ENCODE data around the gene OPCML.

DNA sequence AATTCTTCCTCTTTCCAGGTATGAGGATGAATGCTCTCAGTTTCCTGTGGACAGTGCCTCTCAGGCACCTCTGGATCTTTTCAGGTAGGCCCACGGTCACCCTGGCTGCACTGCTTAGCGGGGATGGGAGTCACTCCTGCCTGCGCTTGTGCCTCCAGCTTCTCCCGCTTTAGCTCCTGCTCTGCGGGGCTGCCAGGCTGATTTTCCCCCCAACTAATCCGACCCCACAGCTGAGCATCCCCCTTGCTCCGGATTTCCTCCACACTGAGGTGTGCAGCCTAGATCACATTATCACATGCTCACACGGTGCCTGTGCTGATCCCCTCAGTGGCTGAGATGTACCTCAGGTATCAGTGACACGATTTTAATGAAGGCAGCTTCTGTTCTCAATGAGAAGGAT is 879.1 kb downstream of the OPCML start:
- TF ChIP-seq POLR2A (IDR thresholded peaks at IDR 0.05) = no peak
- TF ChIP-seq, protein P1, sequence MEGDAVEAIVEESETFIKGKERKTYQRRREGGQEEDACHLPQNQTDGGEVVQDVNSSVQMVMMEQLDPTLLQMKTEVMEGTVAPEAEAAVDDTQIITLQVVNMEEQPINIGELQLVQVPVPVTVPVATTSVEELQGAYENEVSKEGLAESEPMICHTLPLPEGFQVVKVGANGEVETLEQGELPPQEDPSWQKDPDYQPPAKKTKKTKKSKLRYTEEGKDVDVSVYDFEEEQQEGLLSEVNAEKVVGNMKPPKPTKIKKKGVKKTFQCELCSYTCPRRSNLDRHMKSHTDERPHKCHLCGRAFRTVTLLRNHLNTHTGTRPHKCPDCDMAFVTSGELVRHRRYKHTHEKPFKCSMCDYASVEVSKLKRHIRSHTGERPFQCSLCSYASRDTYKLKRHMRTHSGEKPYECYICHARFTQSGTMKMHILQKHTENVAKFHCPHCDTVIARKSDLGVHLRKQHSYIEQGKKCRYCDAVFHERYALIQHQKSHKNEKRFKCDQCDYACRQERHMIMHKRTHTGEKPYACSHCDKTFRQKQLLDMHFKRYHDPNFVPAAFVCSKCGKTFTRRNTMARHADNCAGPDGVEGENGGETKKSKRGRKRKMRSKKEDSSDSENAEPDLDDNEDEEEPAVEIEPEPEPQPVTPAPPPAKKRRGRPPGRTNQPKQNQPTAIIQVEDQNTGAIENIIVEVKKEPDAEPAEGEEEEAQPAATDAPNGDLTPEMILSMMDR (IDR thresholded peaks at IDR 0.05) = no peak

Data from lower leg skin (tissue), 3 donors.